HG02759 (cell line): Measurements from ENCODE around the gene GPR158.
A peak's percentile ranks its signal among the peaks of the same experiment; 100 is the strongest.

Experiments
- ATAC-seq: cut with Tn5 transposase; IDR thresholded peaks from one replicate; pipeline ENCODE4 v1.9.1; 2021; ENCODE audit warnings: mild to moderate bottlenecking, moderate library complexity; ENCODE audit not compliant: unreplicated experiment

The GPR158 gene

GRCh38 chr10:25206693-25207414 lies 32.1 kb downstream of the GPR158 start:
- ATAC-seq = no peak

GRCh38 chr10:25209618-25210017 lies 34.8 kb downstream of the GPR158 start:
- ATAC-seq = no peak

GRCh38 chr10:25210265-25210664 lies 35.5 kb downstream of the GPR158 start:
- ATAC-seq = no peak

- ATAC-seq = no peak
Measured at GRCh38 chr10:25220156-25220555, 45.4 kb downstream of the GPR158 start.

GRCh38 chr10:25222085-25222660 lies 47.4 kb downstream of the GPR158 start:
- ATAC-seq = no peak

GRCh38 chr10:25226775-25227682 lies 52.2 kb downstream of the GPR158 start:
- peak; percentile 53 for ATAC-seq

- ATAC-seq = no peak
Measured at GRCh38 chr10:25231751-25232150, 57.0 kb downstream of the GPR158 start.

- no peak for ATAC-seq
Measured at GRCh38 chr10:25232204-25232603, 57.4 kb downstream of the GPR158 start.

GRCh38 chr10:25245165-25245564 lies 70.4 kb downstream of the GPR158 start:
- ATAC-seq = no peak

GRCh38 chr10:25257646-25258045 lies 82.8 kb downstream of the GPR158 start:
- no peak for ATAC-seq

- no peak for ATAC-seq
Measured at GRCh38 chr10:25261110-25261509, 86.3 kb downstream of the GPR158 start.

- ATAC-seq = no peak
Measured at GRCh38 chr10:25261558-25261957, 86.8 kb downstream of the GPR158 start.

GRCh38 chr10:25263931-25264330 lies 89.1 kb downstream of the GPR158 start:
- no peak for ATAC-seq

- no peak for ATAC-seq
Measured at GRCh38 chr10:25278180-25278579, 103.4 kb downstream of the GPR158 start.

- no peak for ATAC-seq
Measured at GRCh38 chr10:25280076-25280475, 105.3 kb downstream of the GPR158 start.

GRCh38 chr10:25280573-25280972 lies 105.8 kb downstream of the GPR158 start:
- no peak for ATAC-seq

- no peak for ATAC-seq
Measured at GRCh38 chr10:25285809-25286208, 111.0 kb downstream of the GPR158 start.

- ATAC-seq = no peak
Measured at GRCh38 chr10:25288181-25288580, 113.4 kb downstream of the GPR158 start.

GRCh38 chr10:25294032-25294926 lies 119.5 kb downstream of the GPR158 start:
- ATAC-seq = no peak

GRCh38 chr10:25296324-25296723 lies 121.5 kb downstream of the GPR158 start:
- ATAC-seq = no peak

- ATAC-seq = no peak
Measured at GRCh38 chr10:25297466-25297865, 122.7 kb downstream of the GPR158 start.
